ENCODE results near the gene WDR55. TPM values are rescaled to one million over a fixed set of nuclear protein-coding genes. Genes with fewer than 3 reads are reported as not detected.

WDR55 gene
- polyA plus RNA-seq, 1 donor (not counting 4 experiments of a cell fraction or from before 2014, with no cell fraction given) = 21.6 TPM

GRCh38 chr5:140677947-140678346 lies 13.2 kb downstream of the WDR55 start:
- dilution Hi-C loops (cut with MboI; ENCODE audit: extremely low pct_ligation_motif_present, low sequenced_read_pairs) = no loop called here
- FAIRE-seq (no peak), DNase-seq (ENCODE audit: low read depth, low spot score) (no peak)
- Histone ChIP-seq H3K9me3 (ENCODE audit: control insufficient read depth, low read depth, low read length) (no peaks in the 10 kb centered on the region), H3K9ac (ENCODE audit: control insufficient read depth, extremely low read depth, insufficient read depth, low read length) (no peak overlapping the region), H3K27me3 (ENCODE audit: control insufficient read depth, extremely low read depth, insufficient read depth, low read length) (no peaks in the 10 kb centered on the region), H4K20me1 (ENCODE audit: control insufficient read depth, extremely low read depth, insufficient read depth, low read length) (no peaks in the 10 kb centered on the region), H3K9me1 (ENCODE audit: control insufficient read depth, extremely low read depth, insufficient read depth, low read length) (no peaks in the 10 kb centered on the region), H3K4me2 (ENCODE audit: control insufficient read depth, extremely low read depth, insufficient read depth, low read depth, low read length) (no peak overlapping the region), H2AFZ (ENCODE audit: control insufficient read depth, low read length) (no peak overlapping the region), H3K4me1 (ENCODE audit: control insufficient read depth, extremely low read depth, insufficient read depth, low read length) (no peaks in the 10 kb centered on the region), H3K4me3 (ENCODE audit: control insufficient read depth in 2 of 3, extremely low read depth in 1 of 3, insufficient read depth in 2 of 3, low read depth in 1 of 3, low read length in 3 of 3) (no peak overlapping the region), H3K36me3 (ENCODE audit: control insufficient read depth in 2 of 2, extremely low read depth in 1 of 2, insufficient read depth in 2 of 2, low read length in 2 of 2) (peaks cover 33 to 40% of the 10 kb centered on the region in 2 experiments), H3K79me2 (ENCODE audit: control insufficient read depth, insufficient read depth, low read length) (no peaks in the 10 kb centered on the region), H3K27ac (ENCODE audit: control insufficient read depth, insufficient read depth, low read length) (no peak overlapping the region)
- no peak for TF ChIP-seq EZH2 (IDR thresholded peaks at IDR 0.05; ENCODE audit: low read length)
- TF ChIP-seq CTCF (optimal IDR thresholded peaks at IDR 0.05 in 1 of 3, IDR thresholded peaks at IDR 0.05 in 1 of 3, conservative IDR thresholded peaks at IDR 0.05 in 1 of 3; ENCODE audit: extremely low read depth in 1 of 3, insufficient read depth in 2 of 3, low read length in 3 of 3) = no peak

- no peaks in the 10 kb centered on the region for H4K20me1 ChIP-seq (ENCODE audit: control insufficient read depth, extremely low read depth, insufficient read depth, low read length)
- DNase-seq (ENCODE audit: low read depth, low spot score) = no peak
- H3K9me3 ChIP-seq (ENCODE audit: control insufficient read depth, low read depth, low read length) = no peaks in the 10 kb centered on the region
- no peaks in the 10 kb centered on the region for H3K9me1 ChIP-seq (ENCODE audit: control insufficient read depth, extremely low read depth, insufficient read depth, low read length)
- dilution Hi-C loops (cut with MboI; ENCODE audit: extremely low pct_ligation_motif_present, low sequenced_read_pairs) = no loop called here
- no peak overlapping the region for H2AFZ ChIP-seq (ENCODE audit: control insufficient read depth, low read length)
- H3K4me2 ChIP-seq (ENCODE audit: control insufficient read depth, extremely low read depth, insufficient read depth, low read depth, low read length) = no peak overlapping the region
- H3K4me1 ChIP-seq (ENCODE audit: control insufficient read depth, extremely low read depth, insufficient read depth, low read length) = no peaks in the 10 kb centered on the region
- H3K79me2 ChIP-seq (ENCODE audit: control insufficient read depth, insufficient read depth, low read length) = no peaks in the 10 kb centered on the region
- no peak overlapping the region for H3K4me3 ChIP-seq (ENCODE audit: control insufficient read depth in 2 of 3, extremely low read depth in 1 of 3, insufficient read depth in 2 of 3, low read depth in 1 of 3, low read length in 3 of 3)
- FAIRE-seq = no peak
- no peak overlapping the region for H3K27ac ChIP-seq (ENCODE audit: control insufficient read depth, insufficient read depth, low read length)
- TF ChIP-seq EZH2 (IDR thresholded peaks at IDR 0.05; ENCODE audit: low read length) = no peak
- no peak for TF ChIP-seq CTCF (optimal IDR thresholded peaks at IDR 0.05 in 1 of 3, IDR thresholded peaks at IDR 0.05 in 1 of 3, conservative IDR thresholded peaks at IDR 0.05 in 1 of 3; ENCODE audit: extremely low read depth in 1 of 3, insufficient read depth in 2 of 3, low read length in 3 of 3)
- H3K36me3 ChIP-seq (ENCODE audit: control insufficient read depth in 2 of 2, extremely low read depth in 1 of 2, insufficient read depth in 2 of 2, low read length in 2 of 2) = peaks cover 32 to 37% of the 10 kb centered on the region in 2 experiments
- no peaks in the 10 kb centered on the region for H3K27me3 ChIP-seq (ENCODE audit: control insufficient read depth, extremely low read depth, insufficient read depth, low read length)
- H3K9ac ChIP-seq (ENCODE audit: control insufficient read depth, extremely low read depth, insufficient read depth, low read length) = no peak overlapping the region
These were observed 14.3 kb downstream of the WDR55 start for GRCh38 chr5:140678993-140679392.
